WERI-Rb-1 (cell line): ENCODE results near the gene FOSL1.

Experiments
- DNase-seq: peaks from one replicate; pipeline ENCODE4 v3.0.0-alpha.2; 2020
- H3K27ac ChIP-seq: fragments of 250-450 bp; sonication (Bioruptor Pico); 2 replicates; pipeline ENCODE4 v1.5.1; 2020; ENCODE audit warnings: mild to moderate bottlenecking, moderate library complexity
- H3K27me3 ChIP-seq: fragments of 250-450 bp; sonication (Bioruptor Pico); 2 replicates; pipeline ENCODE4 v1.5.1; 2021; ENCODE audit warnings: mild to moderate bottlenecking, low read depth, moderate library complexity; ENCODE audit not compliant: insufficient read depth, severe bottlenecking
- H3K36me3 ChIP-seq: fragments of 250-450 bp; sonication (Bioruptor Pico); 2 replicates; pipeline ENCODE4 v1.5.1; 2020; ENCODE audit warnings: mild to moderate bottlenecking, moderate library complexity
- H3K4me3 ChIP-seq: 2 replicates; pipeline ENCODE4 v1.5.1; 2011; ENCODE audit warnings: low read depth, mild to moderate bottlenecking, control low read depth, low read length
- H3K9me3 ChIP-seq: fragments of 250-450 bp; sonication (Bioruptor Pico); 2 replicates; pipeline ENCODE4 v1.5.1; 2021; ENCODE audit warnings: mild to moderate bottlenecking, moderate library complexity; ENCODE audit not compliant: severe bottlenecking
- CTCF ChIP-seq: IDR thresholded peaks from 2 replicates; pipeline ENCODE4 v1.5.1; 2011; ENCODE audit warnings: low read depth, mild to moderate bottlenecking, control low read depth, inconsistent platforms, low read length

The FOSL1 gene

DNA sequence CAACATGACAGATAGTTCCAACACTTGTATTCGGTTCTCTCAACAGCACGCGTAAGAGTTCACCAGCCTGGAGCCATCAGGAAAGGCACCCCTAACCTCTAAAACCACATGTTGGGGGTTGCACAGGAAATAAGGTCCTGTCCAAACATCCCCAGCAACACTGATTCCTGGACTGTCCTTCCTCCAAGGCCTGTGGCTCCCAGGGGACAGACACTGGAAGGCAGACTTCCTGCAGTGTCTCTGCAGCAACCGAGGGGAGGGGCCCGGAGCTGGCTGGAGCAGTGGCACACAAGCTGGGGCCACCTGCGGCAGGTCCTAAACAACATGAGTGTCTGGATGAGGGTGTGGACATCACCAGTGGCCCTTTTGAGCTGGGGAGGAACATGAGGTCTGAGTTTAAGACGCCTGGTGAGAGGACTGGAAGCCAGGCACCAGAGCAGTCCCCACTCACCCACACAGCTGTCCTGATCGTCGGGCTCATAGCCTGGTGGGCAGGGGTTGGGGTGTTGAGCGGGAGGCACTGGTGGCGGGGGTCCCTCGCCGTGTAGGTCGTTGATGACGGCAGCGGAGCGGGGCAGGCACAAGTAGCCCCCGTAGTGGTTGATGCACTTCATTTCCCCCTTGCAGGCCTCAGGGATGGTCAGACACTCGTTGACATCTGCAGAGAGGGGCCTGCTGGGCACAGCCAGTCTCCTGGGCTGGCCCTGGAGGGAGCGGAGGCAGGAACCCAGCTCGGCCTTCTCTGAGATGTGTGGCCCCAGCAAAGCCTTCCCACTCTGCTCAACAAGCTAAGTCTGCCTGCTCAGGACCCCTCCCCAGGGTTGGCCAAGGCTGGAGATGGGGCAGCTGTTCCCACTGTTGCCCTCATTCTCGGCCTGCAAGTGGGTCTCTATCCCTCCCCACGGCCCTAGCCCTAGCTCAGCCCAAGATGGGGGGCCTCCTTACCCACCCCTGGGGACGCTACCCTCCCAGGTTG, 29.2 kb downstream of the FOSL1 start:
- Histone ChIP-seq H3K4me3 (no peak overlapping the region), H3K27ac (no peak overlapping the region), H3K36me3 (peaks cover 21% of the 10 kb centered on the region), H3K27me3 (no peaks in the 10 kb centered on the region), H3K9me3 (no peaks in the 10 kb centered on the region)
- no peak for TF ChIP-seq CTCF
- DNase-seq = no peak

GRCh38 chr11:65870307-65870658, 29.9 kb downstream of the FOSL1 start:
- no peaks in the 10 kb centered on the region for H3K27me3 ChIP-seq
- peaks cover 28% of the 10 kb centered on the region for H3K36me3 ChIP-seq
- no peaks in the 10 kb centered on the region for H3K9me3 ChIP-seq
- DNase-seq = no peak
- no peak overlapping the region for H3K27ac ChIP-seq
- no peak overlapping the region for H3K4me3 ChIP-seq
- no peak for TF ChIP-seq CTCF

DNA sequence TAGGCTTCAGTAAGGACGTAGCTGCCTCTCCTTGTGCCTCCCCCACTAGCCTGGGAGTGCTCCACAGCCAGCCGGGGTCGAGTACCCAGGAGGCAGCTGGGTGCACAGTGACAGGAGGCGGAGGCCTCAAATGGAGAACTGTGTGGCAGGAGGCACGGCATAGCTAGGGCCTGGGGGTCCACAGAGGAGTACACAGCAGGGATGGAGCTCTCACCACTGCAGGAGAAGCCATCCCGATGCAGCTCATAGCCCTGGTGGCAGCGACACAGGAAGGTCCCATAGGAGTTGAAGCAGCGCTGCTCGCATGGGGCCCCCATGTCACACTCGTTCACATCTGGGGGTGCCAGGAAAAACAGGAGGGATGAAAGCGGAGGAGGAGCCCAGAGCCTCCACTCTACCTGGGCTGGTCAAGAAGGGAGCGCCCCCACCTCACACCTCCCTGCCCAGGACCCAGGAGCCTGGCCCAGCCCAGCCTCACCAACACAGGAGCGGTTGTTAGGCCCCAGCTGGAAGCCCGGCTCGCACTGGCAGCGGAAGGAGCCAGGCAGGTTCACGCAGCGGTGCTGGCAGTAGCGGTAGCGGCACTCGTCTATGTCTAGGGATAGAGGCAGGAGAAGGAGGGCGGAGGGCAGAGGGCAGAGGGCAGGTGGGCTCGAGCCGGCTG, 30.4 kb downstream of the FOSL1 start:
- Histone ChIP-seq H3K36me3 (peaks cover 33% of the 10 kb centered on the region), H3K9me3 (no peaks in the 10 kb centered on the region), H3K27me3 (no peaks in the 10 kb centered on the region), H3K27ac (no peak overlapping the region), H3K4me3 (no peak overlapping the region)
- DNase-seq = no peak
- TF ChIP-seq CTCF = no peak

- no peaks in the 10 kb centered on the region for H3K27me3 ChIP-seq
- DNase-seq = no peak
- peaks cover 42% of the 10 kb centered on the region for H3K36me3 ChIP-seq
- no peak for TF ChIP-seq CTCF
- no peak overlapping the region for H3K27ac ChIP-seq
- no peaks in the 10 kb centered on the region for H3K9me3 ChIP-seq
- no peak overlapping the region for H3K4me3 ChIP-seq
These were observed 31.3 kb downstream of the FOSL1 start for GRCh38 chr11:65868907-65869306.

- Histone ChIP-seq H3K27ac (no peak overlapping the region), H3K27me3 (no peaks in the 10 kb centered on the region), H3K4me3 (no peak overlapping the region), H3K36me3 (peaks cover 49% of the 10 kb centered on the region), H3K9me3 (no peaks in the 10 kb centered on the region)
- DNase-seq = no peak
- no peak for TF ChIP-seq CTCF
These were observed 32.0 kb downstream of the FOSL1 start for GRCh38 chr11:65868076-65868667.
